BE2C (cell line): Measurements from ENCODE around the gene MRO.
"Not testable (repeated sequence)": the region's sequence is repeated elsewhere in the genome, so short reads cannot be mapped to it uniquely, and the experiment has no call there.

Source experiments
- DNase-seq: peaks from one replicate; pipeline ENCODE4 v3.0.0-alpha.2; 2020
- H3K27me3 ChIP-seq: fragments of 250-450 bp; sonication (Bioruptor Pico); 2 replicates; pipeline ENCODE4 v1.5.1; 2020; ENCODE audit warnings: mild to moderate bottlenecking
- H3K36me3 ChIP-seq: fragments of 250-450 bp; sonication (Bioruptor Pico); 2 replicates; pipeline ENCODE4 v1.5.1; 2020; ENCODE audit warnings: mild to moderate bottlenecking
- H3K4me1 ChIP-seq: fragments of 250-450 bp; sonication (Bioruptor Pico); 2 replicates; pipeline ENCODE4 v1.5.1; 2020
- H3K4me3 ChIP-seq: 2 replicates; pipeline ENCODE4 v1.5.1; 2011; ENCODE audit warnings: low read depth, low read length
- H3K9me3 ChIP-seq: fragments of 250-450 bp; sonication (Bioruptor Pico); 2 replicates; pipeline ENCODE4 v1.5.1; 2020
- CTCF ChIP-seq: IDR thresholded peaks from 2 replicates; pipeline ENCODE4 v1.5.1; 2012; ENCODE audit warnings: mild to moderate bottlenecking, low read depth, low read length

The MRO gene

DNA sequence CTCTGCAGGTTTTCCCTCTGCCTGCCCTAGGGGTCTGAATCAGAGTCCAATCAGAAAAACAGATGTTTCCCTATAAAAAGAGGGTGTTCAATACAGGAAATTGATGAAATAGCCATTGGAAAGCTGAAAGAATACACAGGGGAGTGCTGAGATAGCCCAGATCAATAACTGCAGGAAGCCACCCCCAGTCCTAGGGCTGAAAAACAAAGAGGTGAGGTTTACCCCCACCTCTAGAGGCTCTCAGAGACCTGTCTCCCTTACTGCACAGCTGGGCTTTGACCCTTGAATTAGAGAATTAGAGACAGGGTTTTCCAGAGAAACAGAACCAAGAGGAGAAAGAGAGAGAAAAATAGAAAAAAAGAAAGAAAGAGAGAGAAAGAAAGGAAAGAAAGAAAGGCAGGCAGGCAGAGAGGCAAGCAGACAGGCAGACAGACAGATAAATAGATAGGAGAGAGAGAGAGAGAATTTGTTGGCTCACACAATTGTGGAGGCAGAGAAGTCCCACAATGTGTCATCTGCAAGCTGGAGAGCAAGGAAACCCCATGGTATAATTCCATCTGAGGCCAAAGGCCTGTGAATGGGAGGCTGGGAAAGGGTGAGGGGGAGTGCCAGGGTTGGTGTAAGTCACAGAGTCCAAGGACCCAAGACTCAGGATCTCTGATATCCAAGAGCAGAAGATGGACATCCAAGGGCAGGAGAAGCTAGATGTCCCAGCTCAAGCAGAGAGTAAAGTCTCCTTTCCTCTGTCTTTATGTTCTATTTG is 40.2 kb upstream of the MRO start:
- no peaks in the 10 kb centered on the region for H3K36me3 ChIP-seq
- no peaks in the 10 kb centered on the region for H3K27me3 ChIP-seq
- TF ChIP-seq CTCF: no peak
- no peak overlapping the region for H3K4me3 ChIP-seq
- no peaks in the 10 kb centered on the region for H3K4me1 ChIP-seq
- no peaks in the 10 kb centered on the region for H3K9me3 ChIP-seq
- no peak for DNase-seq

DNA sequence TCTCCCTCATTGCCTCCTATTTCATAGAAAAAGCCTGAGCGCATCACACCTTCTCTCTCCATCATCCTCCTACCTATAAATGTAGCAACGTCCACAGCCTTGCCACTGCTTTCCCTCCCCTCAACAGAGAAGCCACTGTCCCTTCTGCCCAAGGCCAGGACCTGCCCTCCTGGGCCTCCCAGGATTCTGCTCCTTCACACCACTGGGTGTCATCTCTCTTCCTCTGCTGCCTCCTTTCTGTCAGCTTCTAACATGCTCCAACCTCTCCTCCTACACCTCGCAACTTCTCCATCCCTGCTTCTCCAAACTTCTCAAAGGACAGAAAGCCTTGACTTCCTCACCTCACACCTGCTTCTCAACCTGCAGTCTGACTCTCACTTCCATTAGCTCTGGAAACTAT is 37.9 kb upstream of the MRO start:
- no peaks in the 10 kb centered on the region for H3K27me3 ChIP-seq
- H3K4me1 ChIP-seq: no peaks in the 10 kb centered on the region
- H3K4me3 ChIP-seq: no peak overlapping the region
- no peak for DNase-seq
- H3K36me3 ChIP-seq: no peaks in the 10 kb centered on the region
- H3K9me3 ChIP-seq: no peaks in the 10 kb centered on the region
- TF ChIP-seq CTCF: no peak

- H3K27me3 ChIP-seq, H3K36me3 ChIP-seq, H3K9me3 ChIP-seq, H3K4me3 ChIP-seq, DNase-seq, H3K4me1 ChIP-seq: not testable (repeated sequence)
Observed at GRCh38 chr18:50857166-50857565, 37.4 kb upstream of the MRO start.

GRCh38 chr18:50855976-50856757 is 36.4 kb upstream of the MRO start:
- no peak for TF ChIP-seq CTCF
- H3K27me3 ChIP-seq: no peaks in the 10 kb centered on the region
- no peaks in the 10 kb centered on the region for H3K4me1 ChIP-seq

DNA sequence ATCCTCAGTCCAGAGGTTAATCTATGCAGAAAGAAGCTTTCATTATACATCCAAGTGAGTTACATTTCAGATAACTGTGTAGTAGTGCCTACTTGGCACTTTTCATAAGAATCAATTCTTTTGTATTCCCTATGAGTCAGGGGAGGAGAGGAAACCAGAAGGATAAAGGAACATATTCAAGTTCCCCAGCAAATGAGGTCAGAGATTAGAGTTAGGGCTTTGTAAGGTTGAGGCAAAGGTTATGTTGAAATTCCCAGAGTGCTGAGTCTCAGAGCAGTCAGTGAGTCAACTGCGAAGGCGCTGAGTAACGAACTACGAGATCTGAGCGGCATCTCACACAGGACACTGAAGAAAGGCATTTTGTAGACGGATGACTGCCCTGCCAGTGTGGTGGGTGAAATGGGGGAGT is 34.1 kb upstream of the MRO start:
- H3K9me3 ChIP-seq: no peaks in the 10 kb centered on the region
- no peak for DNase-seq
- H3K4me1 ChIP-seq: no peaks in the 10 kb centered on the region
- no peak for TF ChIP-seq CTCF
- no peaks in the 10 kb centered on the region for H3K36me3 ChIP-seq
- H3K27me3 ChIP-seq: no peaks in the 10 kb centered on the region
- H3K4me3 ChIP-seq: no peak overlapping the region

More at GRCh38 chr18:50855976-50856757, 36.4 kb upstream of the MRO start:
- Histone ChIP-seq H3K4me3 (no peak overlapping the region), H3K9me3 (no peaks in the 10 kb centered on the region), H3K36me3 (no peaks in the 10 kb centered on the region)
- DNase-seq: no peak

- no peak for DNase-seq
- no peak overlapping the region for H3K4me3 ChIP-seq
- H3K36me3 ChIP-seq: no peaks in the 10 kb centered on the region
- TF ChIP-seq CTCF: no peak
- H3K4me1 ChIP-seq: no peaks in the 10 kb centered on the region
- H3K9me3 ChIP-seq: no peaks in the 10 kb centered on the region
- no peaks in the 10 kb centered on the region for H3K27me3 ChIP-seq
Observed at GRCh38 chr18:50850307-50851065, 30.7 kb upstream of the MRO start.
